Ovary (tissue), 3 donors: ENCODE measurements around the gene ADRB1.

Experiments
- CTCF ChIP-seq, 3 donors: fragments of 450-650 bp in 2 of 3; fragments of 200-600 bp in 1 of 3; IDR thresholded peaks; one replicate each; pipeline versions ENCODE4 v1.5.1 to v1.8.0; 2016 to 2022; ENCODE audit warnings: antibody characterized with exemption in 3 of 3, mild to moderate bottlenecking in 1 of 3
- POLR2A ChIP-seq: fragments of 450-650 bp; IDR thresholded peaks from one replicate; pipeline ENCODE4 v1.6.1; 2017; ENCODE audit warnings: antibody characterized with exemption, mild to moderate bottlenecking, moderate library complexity
- donor health status: DM: no; HTN: no; CAD: no.

- TF ChIP-seq CTCF (IDR thresholded peaks at IDR 0.05) = no peak
- TF ChIP-seq POLR2A = no peak
Observed at GRCh38 chr10:114079421-114079820, 35.8 kb downstream of the ADRB1 start.
